Measurements from ENCODE around the gene CLECL1.
"Not testable (repeated sequence)": the region's sequence is repeated elsewhere in the genome, so short reads cannot be mapped to it uniquely, and the experiment has no call there.

CLECL1 gene

DNA sequence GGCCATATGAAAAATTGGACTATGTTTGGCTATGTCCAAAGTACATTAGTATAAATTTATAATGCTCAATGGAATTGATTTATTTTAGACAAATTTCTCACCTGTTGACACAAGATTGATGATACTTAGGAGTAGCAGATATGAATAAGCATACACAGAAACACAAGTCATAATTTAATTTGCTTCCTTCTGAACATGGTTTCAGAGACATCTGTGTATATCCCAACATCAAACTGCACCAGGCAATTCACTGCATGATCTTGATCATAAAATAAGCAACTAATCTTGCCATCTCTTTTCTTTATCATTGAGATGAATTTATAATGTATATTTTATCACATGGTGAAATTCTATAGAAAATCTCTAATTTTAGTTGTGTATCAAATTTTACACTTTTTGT is 3.8 kb downstream of the CLECL1 start:
- DNase-seq: no peak
- in situ Hi-C loops (cut with MboI; ENCODE audit: low pct_unique_long_range_greater_than_20kb, low sequenced_read_pairs): no loop called here

DNA sequence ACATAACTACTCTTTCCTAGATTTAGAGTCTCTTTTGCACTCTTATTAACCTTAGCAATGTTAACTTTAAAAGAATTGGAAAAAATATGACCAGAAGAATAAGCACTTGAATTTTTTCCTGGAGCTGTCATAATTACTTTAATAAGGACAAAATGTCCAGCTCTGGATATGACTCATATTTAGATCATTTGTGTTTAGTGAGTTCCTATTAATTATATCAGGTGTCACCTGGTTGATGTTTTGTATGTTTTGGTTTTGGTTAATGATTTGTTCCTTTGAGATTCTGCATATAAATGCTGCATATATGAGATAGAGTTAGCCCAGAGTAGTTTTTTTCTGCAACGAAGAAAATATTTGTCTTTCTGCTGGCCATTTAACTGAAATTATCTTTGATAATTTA is 5.1 kb downstream of the CLECL1 start:
- in situ Hi-C loops (cut with MboI; ENCODE audit: low pct_unique_long_range_greater_than_20kb, low sequenced_read_pairs): no loop called here
- DNase-seq: no peak

DNA sequence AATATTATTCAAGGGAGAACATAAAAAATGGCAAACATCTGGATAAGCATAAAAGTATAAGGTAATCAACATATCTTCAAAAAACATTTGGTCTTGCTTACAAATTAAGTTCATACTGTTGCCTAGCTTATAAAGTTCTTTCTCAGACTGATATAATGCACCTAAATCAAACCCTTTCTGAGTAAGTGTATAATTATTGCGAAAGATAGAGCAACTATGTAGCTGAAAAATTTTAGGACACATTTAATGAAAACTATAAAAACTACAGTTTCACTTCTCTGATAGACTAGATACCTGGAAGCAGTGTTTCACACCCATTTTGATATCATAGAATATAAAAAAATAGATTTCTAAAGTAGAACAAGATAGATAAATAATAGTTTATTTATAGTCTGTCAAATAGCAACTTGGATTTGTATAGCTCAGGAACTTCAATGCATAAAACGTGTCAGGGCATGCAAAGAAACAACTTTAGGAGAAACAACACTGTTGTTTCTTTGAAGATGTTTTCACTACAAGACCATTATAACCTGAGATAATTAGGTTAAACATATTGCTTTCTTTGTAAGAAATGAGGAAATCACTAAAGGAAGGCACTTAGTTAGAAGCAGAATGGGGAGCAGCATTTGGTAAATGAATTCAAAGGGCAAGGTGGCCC is 7.6 kb downstream of the CLECL1 start:
- no peak for DNase-seq
- in situ Hi-C loops (cut with MboI; ENCODE audit: low pct_unique_long_range_greater_than_20kb, low sequenced_read_pairs): no loop called here

DNA sequence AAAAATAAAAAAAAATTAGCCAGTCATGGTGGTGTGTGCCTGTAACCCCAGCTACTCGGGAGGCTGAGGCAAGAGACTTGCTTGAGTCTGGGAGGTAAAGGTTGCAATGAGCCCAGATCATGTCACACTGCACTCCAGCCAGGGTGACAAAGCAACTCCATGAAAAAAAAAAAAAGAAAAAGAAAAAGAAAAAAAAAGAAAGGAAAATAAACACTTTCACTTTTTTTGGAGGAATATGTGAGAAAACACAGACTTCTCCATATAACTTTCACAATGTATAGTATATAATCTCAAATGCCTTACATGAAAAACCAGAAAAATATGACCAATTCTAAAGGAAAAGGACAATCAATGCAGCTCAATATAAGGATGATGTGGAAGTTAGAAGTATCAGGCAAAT is 8.9 kb downstream of the CLECL1 start:
- DNase-seq: no peak
- in situ Hi-C loops (cut with MboI; ENCODE audit: low pct_unique_long_range_greater_than_20kb, low sequenced_read_pairs): no loop called here

DNA sequence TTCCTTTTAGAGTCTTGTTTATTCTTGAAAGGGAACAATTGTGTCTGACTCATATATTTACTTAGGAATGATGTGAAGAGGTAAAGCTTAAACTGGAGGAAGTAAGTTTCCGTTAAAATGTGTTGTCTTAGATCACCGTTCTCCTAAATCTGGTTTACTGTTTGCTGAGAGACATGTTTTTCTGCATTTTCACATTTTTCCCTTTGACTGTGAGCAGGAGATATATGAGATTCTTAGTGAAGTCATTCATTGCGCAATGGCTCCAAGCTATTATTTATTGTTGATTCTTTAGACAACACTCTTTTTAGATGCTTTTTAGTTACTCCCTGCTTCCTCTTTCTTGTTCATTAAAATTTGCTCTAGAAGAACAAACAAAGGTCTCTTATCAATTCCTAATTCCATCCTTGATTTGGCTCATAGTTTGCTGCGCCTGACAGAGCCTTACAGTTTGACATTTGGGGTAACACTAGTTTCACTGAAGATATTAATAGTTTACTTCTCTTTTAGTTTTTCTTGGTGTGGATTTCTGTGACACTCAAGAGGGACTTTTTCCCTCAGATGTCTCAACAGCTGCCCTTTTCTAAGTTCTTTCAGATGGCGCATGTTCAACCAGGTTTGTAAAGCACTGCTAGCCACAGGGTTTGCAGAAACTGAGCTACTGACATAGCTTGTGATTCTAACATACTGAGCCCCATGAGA is 11.4 kb downstream of the CLECL1 start:
- in situ Hi-C loops (cut with MboI; ENCODE audit: low pct_unique_long_range_greater_than_20kb, low sequenced_read_pairs): no loop called here
- no peak for DNase-seq

DNA sequence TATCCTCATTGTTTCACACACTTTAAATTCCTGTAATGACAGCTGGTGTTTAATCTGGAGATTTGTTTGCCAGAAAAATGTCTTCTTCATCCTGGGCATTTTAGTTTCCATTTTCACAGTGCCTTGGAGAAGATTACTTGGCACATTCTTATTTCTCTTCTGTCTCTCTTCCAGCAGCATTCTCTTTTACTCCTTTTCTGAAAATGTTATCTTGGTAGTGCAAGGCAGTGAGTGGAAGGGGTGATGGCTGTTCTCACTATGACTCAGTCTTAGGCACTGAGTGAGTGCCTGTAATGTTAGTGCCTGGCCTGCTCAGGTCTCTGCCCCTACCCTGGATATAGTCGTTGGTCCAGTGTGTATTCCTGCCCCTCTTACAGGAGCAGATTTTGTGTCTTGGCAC is 13.1 kb downstream of the CLECL1 start:
- in situ Hi-C loops (cut with MboI; ENCODE audit: low pct_unique_long_range_greater_than_20kb, low sequenced_read_pairs): no loop called here
- no peak for DNase-seq

DNA sequence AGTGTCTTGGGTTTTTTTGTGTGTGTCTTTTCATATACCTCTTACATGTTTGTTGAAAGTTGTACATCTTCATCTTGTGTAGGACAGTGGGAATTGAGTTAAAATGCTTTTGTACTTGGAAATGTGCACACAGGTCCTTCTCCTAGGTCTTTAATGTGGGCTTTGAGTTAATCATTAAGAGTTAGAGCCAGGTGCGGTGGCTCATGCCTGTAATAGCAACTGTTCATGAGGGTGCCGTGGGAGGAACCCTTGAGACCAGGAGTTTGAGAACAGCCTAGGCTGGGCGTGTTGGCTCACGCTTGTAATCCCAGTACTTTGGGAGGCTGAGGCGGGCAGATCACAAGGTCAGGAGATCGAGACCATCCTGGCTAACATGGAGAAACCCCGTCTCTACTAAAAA is 13.9 kb downstream of the CLECL1 start:
- DNase-seq: no peak
- in situ Hi-C loops (cut with MboI; ENCODE audit: low pct_unique_long_range_greater_than_20kb, low sequenced_read_pairs): no loop called here

DNA sequence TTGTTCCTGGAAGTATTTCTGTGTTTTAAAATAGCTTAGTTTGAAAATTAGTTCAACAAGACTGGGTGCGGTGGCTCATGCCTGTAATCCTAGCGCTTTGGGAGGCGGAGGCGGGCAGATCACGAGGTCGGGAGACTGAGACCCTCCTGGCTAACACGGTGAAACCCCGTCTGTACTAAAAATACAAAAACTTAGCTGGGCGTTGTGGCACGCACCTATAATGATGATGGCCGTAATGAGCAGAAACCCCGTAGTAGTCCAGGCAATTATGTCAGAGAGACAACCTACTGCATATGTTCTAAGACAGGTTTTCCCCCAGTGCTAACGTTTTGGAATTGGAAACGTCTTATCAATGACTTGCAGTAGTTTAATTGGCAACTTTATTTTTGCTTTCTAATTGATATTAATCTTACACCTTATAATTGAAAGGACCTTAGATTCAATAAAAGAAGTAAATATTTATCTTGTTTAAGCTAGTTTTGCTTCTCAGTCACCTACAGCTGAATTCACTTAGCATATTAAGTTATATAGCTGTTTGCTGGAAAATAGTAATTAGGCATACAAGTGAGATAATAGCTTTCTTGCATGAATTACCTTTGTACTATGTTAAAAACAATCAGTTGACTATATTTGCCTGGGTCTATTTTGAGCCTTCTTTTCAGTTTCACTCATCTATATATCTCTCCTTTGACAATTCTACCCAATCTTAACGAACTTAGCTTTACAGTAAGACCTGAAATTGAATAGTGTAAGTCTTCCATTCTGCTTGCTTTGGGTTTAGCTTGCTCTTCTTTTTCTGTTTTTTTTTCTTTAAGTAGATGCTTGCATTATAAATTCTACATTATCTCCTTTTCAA is 15.6 kb downstream of the CLECL1 start:
- in situ Hi-C loops (cut with MboI; ENCODE audit: low pct_unique_long_range_greater_than_20kb, low sequenced_read_pairs): no loop called here
- DNase-seq: no peak

DNA sequence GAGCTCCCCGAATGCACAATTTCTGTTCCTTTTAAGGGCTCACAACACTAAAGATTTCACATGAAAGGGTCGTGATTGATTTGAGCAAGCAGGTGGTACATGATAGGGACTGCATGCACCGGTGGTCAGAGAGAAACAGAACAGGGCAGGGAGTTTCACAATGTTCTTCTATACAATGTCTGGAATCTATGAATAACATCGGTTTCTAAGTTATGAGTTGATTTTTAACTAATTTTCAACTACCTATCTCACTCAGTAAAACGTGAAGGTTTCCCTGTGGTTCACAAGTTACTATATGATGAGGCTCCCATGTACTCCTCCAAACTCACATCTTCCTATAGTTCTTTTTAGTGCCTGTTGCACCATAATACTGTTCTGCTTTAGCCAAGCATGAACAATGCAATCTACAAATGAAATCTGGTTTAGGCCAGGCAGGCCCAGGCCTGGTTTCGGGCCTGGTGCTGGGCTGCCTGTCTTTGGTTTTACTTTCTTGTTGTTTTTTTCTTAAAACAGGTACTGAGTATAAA is 19.8 kb downstream of the CLECL1 start:
- in situ Hi-C loops (cut with MboI; ENCODE audit: low pct_unique_long_range_greater_than_20kb, low sequenced_read_pairs); DNase-seq: not testable (repeated sequence)

DNA sequence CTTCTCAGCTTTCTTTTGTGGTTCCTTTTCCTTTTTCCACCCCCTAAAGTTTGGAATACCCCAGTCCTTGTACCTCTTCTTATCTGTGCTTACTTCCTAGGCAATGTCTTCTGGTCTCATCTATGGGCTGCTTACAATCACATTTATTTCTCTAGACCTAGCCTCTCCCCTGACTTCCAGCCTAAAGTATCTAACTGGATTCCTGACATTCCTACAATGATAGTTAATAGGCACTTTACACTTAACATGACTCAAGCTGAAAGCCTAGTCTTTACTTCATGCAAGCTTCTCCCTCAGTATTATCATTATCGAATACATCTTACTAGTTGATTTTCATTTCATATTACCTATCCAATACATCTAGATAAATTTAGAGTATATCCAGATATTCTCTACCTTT is 21.2 kb downstream of the CLECL1 start:
- in situ Hi-C loops (cut with MboI; ENCODE audit: low pct_unique_long_range_greater_than_20kb, low sequenced_read_pairs): no loop called here
- DNase-seq: no peak

DNA sequence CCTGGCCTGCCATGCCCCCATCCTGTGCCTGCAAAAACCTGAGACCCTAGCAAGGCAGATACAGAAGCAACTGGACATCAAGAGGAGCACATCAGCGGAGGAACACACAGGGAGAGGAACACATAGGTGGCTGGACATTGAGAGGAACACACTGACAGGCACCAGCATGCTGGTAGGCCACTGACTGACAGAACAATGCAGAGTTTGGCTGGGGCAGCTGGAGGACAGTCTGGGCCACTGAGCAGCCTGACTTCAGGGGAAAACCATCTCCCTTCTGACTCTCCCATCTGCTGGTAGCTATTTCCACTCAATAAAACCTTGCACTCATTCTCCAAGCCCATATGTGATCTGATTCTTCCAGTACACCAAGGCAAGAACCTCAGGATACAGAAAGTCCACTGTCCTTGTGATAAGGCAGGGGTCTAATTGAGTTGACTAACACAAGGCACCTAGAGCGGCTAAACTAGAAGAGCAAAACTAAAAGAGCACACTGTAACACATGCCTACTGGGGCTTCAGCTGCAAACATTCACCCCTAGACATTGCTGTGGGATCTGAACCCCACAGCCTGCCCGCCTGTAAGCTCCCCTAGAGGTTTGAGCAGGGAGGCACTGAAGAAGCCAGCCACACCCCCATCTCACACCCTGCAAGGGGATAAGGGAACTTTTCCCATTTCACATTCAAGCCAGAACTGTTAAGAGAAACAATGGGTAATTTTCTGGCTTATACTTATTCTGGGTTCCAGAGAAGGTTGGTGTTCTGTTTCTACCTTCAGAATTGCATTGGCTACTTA is 22.1 kb downstream of the CLECL1 start:
- in situ Hi-C loops (cut with MboI; ENCODE audit: low pct_unique_long_range_greater_than_20kb, low sequenced_read_pairs): no loop called here
- DNase-seq: no peak

DNA sequence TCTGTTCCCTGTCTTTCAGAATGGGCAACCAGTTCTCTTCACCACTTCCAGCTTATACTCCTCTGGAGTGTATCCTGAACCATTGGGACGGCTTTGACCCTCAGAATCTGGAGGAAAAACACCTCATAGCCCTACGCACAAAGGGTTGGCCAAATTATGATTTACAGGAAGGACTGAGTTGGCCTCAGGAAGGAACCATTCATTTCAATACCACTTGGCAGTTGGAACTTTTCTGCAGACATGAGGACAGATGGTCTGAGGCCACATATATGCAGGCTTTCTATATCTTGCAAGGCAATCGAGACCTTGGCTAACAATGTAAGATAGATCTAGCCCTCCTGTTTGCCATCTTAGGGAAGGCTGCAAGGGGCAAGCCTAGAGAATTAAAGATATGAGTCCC is 24.0 kb downstream of the CLECL1 start:
- DNase-seq: no peak
- in situ Hi-C loops (cut with MboI; ENCODE audit: low pct_unique_long_range_greater_than_20kb, low sequenced_read_pairs): no loop called here

DNA sequence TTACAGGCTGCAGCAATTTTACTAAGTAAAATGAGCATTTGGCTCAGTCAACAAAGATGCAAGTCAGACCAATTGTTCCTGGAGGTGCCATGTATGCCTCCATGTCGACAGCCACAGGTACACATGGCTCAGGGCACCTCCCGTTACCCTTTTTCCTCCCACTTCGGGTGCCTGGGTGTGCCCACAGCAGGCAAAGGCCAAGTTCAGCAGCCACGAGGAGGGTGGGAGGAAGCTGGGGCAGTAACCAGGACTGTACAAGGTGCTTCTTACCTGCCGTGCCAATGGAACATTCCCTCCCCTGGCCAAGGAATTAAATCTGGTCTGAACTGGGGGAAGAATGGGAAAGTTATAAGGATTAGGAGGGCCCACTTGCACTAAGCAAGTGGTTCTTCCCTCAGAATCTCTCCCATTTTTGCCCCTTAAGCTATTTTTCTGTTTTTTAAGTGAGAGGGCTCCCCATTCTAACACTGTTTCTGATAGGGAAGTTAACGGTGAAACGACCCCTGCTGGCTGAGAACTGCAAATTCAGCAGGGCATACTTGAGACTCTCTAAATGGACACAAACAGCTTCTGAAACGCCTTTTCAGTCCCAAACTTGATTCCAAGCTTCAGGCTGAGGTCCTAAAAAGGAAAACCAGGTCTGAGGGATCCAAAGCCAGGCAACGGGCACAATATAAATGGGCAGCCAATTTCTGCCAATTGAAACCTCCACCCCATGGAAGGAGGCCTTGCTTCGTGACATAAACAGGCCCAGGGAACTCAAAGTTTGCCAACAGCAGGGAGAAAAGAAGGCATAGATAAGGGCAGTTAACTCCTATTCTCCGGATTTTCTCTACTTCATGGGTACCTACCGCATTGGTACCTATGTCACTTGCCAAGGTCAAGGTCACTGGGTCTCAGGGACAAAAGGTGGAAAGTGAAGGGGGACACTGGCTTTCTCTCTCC is 24.8 kb downstream of the CLECL1 start:
- in situ Hi-C loops (cut with MboI; ENCODE audit: low pct_unique_long_range_greater_than_20kb, low sequenced_read_pairs): no loop called here
- peak; percentile 74 for DNase-seq

DNA sequence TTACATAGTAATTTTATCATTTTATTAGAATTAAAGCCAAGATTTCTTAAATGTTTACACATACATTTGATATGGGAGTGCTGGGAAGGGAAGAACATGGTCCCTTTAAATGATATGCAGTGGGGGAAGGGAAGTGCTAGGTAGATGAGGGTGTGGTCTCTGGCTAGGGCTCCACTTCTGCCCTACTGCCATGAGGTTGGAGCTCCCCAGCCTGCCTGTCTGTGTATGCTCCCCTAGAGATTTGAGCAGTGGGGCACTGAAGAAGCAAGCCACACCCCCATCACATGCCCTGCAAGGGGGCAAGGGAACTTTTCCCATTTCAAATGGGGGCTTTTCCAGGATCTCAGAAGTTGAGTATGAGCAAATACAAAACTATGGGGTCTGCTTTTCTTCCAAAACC is 25.5 kb downstream of the CLECL1 start:
- no peak for DNase-seq
- in situ Hi-C loops (cut with MboI; ENCODE audit: low pct_unique_long_range_greater_than_20kb, low sequenced_read_pairs): no loop called here

DNA sequence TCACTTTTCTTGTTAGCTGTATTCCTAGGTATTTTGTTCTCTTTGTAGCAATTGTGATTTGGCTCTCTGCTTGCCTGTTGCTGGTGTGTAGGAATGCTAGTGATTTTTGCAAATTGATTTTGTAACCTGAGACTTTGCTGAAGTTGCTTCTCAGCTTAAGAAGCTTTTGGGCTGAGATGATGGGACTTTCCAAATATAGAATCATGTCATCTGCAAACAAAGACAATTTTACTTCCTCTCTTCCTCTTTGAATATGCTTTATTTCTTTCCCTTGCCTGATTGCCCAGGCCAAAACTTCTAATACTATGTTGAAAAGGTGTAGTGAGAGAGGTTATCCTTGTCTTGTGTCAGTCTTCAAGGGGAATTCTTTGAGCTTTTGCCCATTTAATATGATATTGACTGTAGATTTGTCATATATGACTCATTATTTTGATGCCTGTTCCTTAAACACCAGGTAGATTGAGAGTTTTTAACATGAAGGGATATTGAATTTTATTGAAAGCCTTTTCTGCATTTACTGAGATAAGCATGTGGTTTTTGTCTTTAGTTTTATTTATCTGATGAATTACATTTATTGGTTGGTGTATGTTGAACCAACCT is 26.7 kb downstream of the CLECL1 start:
- peak; percentile 41 for DNase-seq
- in situ Hi-C loops (cut with MboI; ENCODE audit: low pct_unique_long_range_greater_than_20kb, low sequenced_read_pairs): no loop called here

DNA sequence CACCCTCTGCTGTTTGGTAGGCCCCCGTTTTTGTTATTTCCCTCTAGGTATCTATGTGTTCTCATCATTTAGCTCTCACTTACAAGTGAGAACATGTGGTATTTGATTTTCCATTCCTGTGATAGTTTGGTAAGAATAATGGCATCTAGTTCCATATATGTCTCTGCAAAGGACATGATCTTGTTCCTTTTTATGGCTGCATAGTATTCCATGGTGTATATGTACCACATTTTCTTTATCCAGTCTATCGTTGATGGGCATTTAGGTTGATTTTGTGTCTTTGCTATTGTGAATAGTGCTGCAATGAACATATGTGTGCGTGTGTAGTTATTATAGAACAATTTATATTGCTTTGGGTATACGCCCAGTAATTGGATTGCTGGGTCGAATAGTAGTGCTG is 28.3 kb downstream of the CLECL1 start:
- in situ Hi-C loops (cut with MboI; ENCODE audit: low pct_unique_long_range_greater_than_20kb, low sequenced_read_pairs); DNase-seq: not testable (repeated sequence)

DNA sequence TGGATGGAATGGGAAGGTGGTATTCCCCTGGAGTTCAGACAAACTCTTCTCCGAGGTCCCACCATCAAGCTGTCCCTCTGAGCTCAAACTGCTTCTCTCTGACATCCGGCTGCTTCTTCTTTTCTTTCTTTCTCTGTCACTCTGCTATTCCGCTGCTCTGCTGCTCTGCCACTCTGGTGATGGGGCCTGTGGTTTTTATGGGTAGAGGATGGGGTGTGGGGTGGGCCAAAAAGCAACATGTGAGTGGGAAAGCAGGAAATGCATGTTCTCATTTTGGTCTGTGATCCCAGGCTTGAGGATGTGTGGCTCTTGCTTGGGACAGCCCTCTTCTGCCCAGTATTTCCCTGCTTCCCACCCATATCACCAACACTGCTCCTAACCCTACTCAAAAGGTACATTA is 30.6 kb downstream of the CLECL1 start:
- peak; percentile 67 for DNase-seq
- in situ Hi-C loops (cut with MboI; ENCODE audit: low pct_unique_long_range_greater_than_20kb, low sequenced_read_pairs): no loop called here
